B cell (primary cell): ENCODE data around the gene DENND1C. TPM values are rescaled to one million over a fixed set of nuclear protein-coding genes. Genes with fewer than 3 reads are reported as not detected.

Source experiments
- ATAC-seq: fragments of 200-7000 bp; cut with Tn5 transposase; one replicate; pipeline ENCODE4 v1.10.0; 2021; ENCODE audit warnings: low read depth, mild to moderate bottlenecking, moderate number of reproducible peaks, moderate library complexity
- CTCF ChIA-PET: fragments of 350-600 bp; sonication (Branson Sonifier 250); formaldehyde crosslinking; loops from one replicate; lab custom pipeline; 2021; ENCODE audit warnings: antibody characterized with exemption, inconsistent platforms; lab: Charles Lee
- POLR2A ChIA-PET: fragments of 350-600 bp; sonication (Branson Sonifier 250); formaldehyde crosslinking; loops from one replicate; lab custom pipeline; 2021; ENCODE audit warnings: antibody characterized with exemption; lab: Charles Lee
- DNase-seq: peaks from one replicate; pipeline ENCODE4 v3.0.0; 2013
- H2AFZ ChIP-seq: 2 replicates; pipeline ENCODE4 v1.6.1; 2012; ENCODE audit warnings: mild to moderate bottlenecking, low read depth, low read length; ENCODE audit not compliant: insufficient read depth, poor library complexity, severe bottlenecking
- H3K27ac ChIP-seq, 2 donors: 1 replicate in 1 of 2; 2 replicates in 1 of 2; pipeline ENCODE4 v1.5.1; 2012 to 2013; ENCODE audit warnings: low read length in 2 of 2, mild to moderate bottlenecking in 2 of 2, moderate library complexity in 1 of 2
- H3K27me3 ChIP-seq, 4 experiments: fragments of 200-600 bp in 1 of 4; sonication (generic) in 1 of 4; replicated peaks in 1 of 4; 1 replicate in 2 of 4; 2 replicates in 2 of 4; pipeline versions ENCODE4 v1.6.1 to v1.7.0; 2013 to 2016; ENCODE audit warnings: low read length in 3 of 4, mild to moderate bottlenecking in 2 of 4, mixed read lengths in 1 of 4, moderate library complexity in 1 of 4; ENCODE audit not compliant: insufficient read depth in 4 of 4, control insufficient read depth in 3 of 4; ENCODE audit errors: control extremely low read depth in 1 of 4
- H3K36me3 ChIP-seq, 2 experiments: replicated peaks in 1 of 2; 1 replicate in 1 of 2; 2 replicates in 1 of 2; pipeline versions ENCODE4 v1.6.1 to v1.7.1; 2013; ENCODE audit warnings: low read length in 1 of 2; ENCODE audit not compliant: insufficient read depth in 2 of 2, control insufficient read depth in 1 of 2; ENCODE audit errors: control extremely low read depth in 1 of 2, extremely low read depth in 1 of 2
- H3K4me1 ChIP-seq, 2 donors: fragments of 200-600 bp in 1 of 2; sonication (generic) in 1 of 2; 1 replicate in 1 of 2; 2 replicates in 1 of 2; pipeline versions ENCODE4 v1.5.1 to v1.6.1; 2013 to 2017; ENCODE audit warnings: low read length in 2 of 2; ENCODE audit not compliant: control insufficient read depth in 2 of 2, insufficient read depth in 2 of 2
- H3K4me2 ChIP-seq: replicated peaks from 2 replicates; pipeline ENCODE3; 2012; ENCODE audit warnings: mild to moderate bottlenecking, low read depth, low read length; ENCODE audit not compliant: poor library complexity, severe bottlenecking
- H3K4me3 ChIP-seq, 5 experiments: fragments of 200-600 bp in 1 of 5; sonication (generic) in 1 of 5; 1 replicate in 3 of 5; 2 replicates in 2 of 5; pipeline versions ENCODE4 v1.5.1 to v1.7.0; 2011 to 2016; ENCODE audit warnings: low read length in 4 of 5, mild to moderate bottlenecking in 4 of 5, low read depth in 2 of 5, control low read depth in 1 of 5, moderate library complexity in 1 of 5; ENCODE audit not compliant: insufficient read depth in 1 of 5; ENCODE audit errors: control extremely low read depth in 1 of 5, extremely low read depth in 1 of 5
- H3K79me2 ChIP-seq: fragments of 200-600 bp; sonication (generic); one replicate; pipeline ENCODE4 v1.6.0; 2016; ENCODE audit warnings: low read length; ENCODE audit not compliant: control insufficient read depth, insufficient read depth
- H3K9ac ChIP-seq: fragments of 200-600 bp; sonication (generic); 2 replicates; pipeline ENCODE4 v1.6.1; 2017; ENCODE audit warnings: mild to moderate bottlenecking, low read length, moderate library complexity
- H3K9me3 ChIP-seq, 3 donors: one replicate each; pipeline versions ENCODE4 v1.6.1 to v1.7.1; 2013; ENCODE audit warnings: low read length in 2 of 3; ENCODE audit not compliant: control insufficient read depth in 2 of 3, insufficient read depth in 1 of 3; ENCODE audit errors: control extremely low read depth in 1 of 3
- H4K20me1 ChIP-seq: 2 replicates; pipeline ENCODE4 v1.6.0; 2012; ENCODE audit warnings: mild to moderate bottlenecking, low read length; ENCODE audit not compliant: insufficient read depth, control insufficient read depth, poor library complexity, severe bottlenecking
- H3K27ac Mint-ChIP-seq: one replicate; pipeline ENCODE4 v1.8.0; 2021; ENCODE audit warnings: mixed read lengths
- H3K27me3 Mint-ChIP-seq: one replicate; pipeline ENCODE4 v1.8.0; 2021; ENCODE audit warnings: mixed read lengths
- H3K4me1 Mint-ChIP-seq: one replicate; pipeline ENCODE4 v1.8.0; 2021; ENCODE audit warnings: mixed read lengths
- H3K4me3 Mint-ChIP-seq: one replicate; pipeline ENCODE4 v1.8.0; 2021; ENCODE audit warnings: mixed read lengths
- H3K9me3 Mint-ChIP-seq: one replicate; pipeline ENCODE4 v1.8.0; 2022; ENCODE audit warnings: mixed read lengths; ENCODE audit not compliant: insufficient read depth
- EZH2 ChIP-seq: IDR thresholded peaks from 2 replicates; pipeline ENCODE4 v1.6.1; 2012; ENCODE audit warnings: borderline replicate concordance, low read depth, mild to moderate bottlenecking, moderate library complexity, low read length; ENCODE audit not compliant: insufficient read depth, poor library complexity, severe bottlenecking
- WGBS: methylation state at CpG from one replicate; pipeline ENCODE4 v1.1.5; 2013; ENCODE audit warnings: missing lambda C conversion rate; ENCODE audit not compliant: insufficient coverage; 5-methylcytosine and 5-hydroxymethylcytosine counted together
- intact Hi-C: fragments of 100-400 bp; cut with micrococcal nuclease; formaldehyde crosslinking; loops from one replicate; pipeline ENCODE4 v1.10.0; 2022
- polyA plus RNA-seq: library from polyadenylated mRNA; depleted of rRNA; stranded (reverse); fragments of >200 nt; gene quantifications from 2 replicates; pipeline ENCODE4 v1.2.3, GENCODE V29; 2012
- total RNA-seq, 2 donors: library from RNA; stranded (reverse); fragments of 120-200 nt in 1 of 2; gene quantifications; 1 replicate in 1 of 2; 2 replicates in 1 of 2; pipeline versions ENCODE4 v1.2.3 to v1.2.4, GENCODE V29; 2013 to 2022
- TF ChIP-seq, protein P1 (sequence below): fragments of 200-600 bp; IDR thresholded peaks from one replicate; pipeline ENCODE4 v1.8.0; 2022; ENCODE audit warnings: antibody characterized with exemption, mild to moderate bottlenecking

DENND1C gene
- total and polyA plus RNA-seq, 2 donors (not counting 1 experiment from before 2014, with no cell fraction given): 119 to 132 TPM

DNA sequence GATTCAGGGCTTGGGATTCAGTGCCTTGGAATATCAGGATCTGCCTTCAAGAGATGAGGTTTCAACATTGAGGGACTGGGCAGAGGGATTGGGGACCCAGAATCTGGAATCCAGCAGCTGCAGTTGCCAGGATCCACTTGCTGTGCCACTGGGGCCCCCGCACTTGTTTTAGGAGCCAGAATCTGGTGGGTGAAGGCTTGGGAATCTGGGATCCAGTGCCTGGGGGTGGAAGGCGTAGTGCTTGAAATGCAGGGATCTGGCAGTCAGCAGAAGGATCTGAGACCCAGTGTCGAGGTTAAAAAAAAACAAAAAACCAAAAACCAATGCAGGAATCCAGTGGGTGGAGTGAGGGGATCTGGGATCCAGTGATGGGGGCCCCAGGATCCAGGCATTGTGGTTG lies 40.7 kb downstream of the DENND1C start:
- H3K79me2 ChIP-seq: no peaks in the 10 kb centered on the region
- no peak overlapping the region for H3K4me3 ChIP-seq
- H3K9me3 ChIP-seq: peaks cover 0 to 6% (median 0%) of the 10 kb centered on the region in 3 donors
- H3K27ac ChIP-seq: no peak overlapping the region
- POLR2A ChIA-PET: interaction anchor here (0.6 kb wide), 1 partner anchor 30 kb away, joined by 6 read pairs; no protein-coding TSS in a partner anchor
- Mint-ChIP-seq H3K27ac (no peak overlapping the region), H3K4me1 (no peaks in the 10 kb centered on the region), H3K27me3 (no peaks in the 10 kb centered on the region), H3K9me3 (no peaks in the 10 kb centered on the region), H3K4me3 (no peak overlapping the region)
- H3K9ac ChIP-seq: no peak overlapping the region
- no peak overlapping the region for H2AFZ ChIP-seq
- H3K4me2 ChIP-seq: no peak overlapping the region
- no peaks in the 10 kb centered on the region for H3K27me3 ChIP-seq
- no peaks in the 10 kb centered on the region for H3K36me3 ChIP-seq
- 94% methylated on average over 3 of the region's 3 CpGs for WGBS
- intact Hi-C loops: no loop called here
- DNase-seq (no peak), ATAC-seq (no peak)
- no peaks in the 10 kb centered on the region for H4K20me1 ChIP-seq
- no peaks in the 10 kb centered on the region for H3K4me1 ChIP-seq
- TF ChIP-seq, protein P1, sequence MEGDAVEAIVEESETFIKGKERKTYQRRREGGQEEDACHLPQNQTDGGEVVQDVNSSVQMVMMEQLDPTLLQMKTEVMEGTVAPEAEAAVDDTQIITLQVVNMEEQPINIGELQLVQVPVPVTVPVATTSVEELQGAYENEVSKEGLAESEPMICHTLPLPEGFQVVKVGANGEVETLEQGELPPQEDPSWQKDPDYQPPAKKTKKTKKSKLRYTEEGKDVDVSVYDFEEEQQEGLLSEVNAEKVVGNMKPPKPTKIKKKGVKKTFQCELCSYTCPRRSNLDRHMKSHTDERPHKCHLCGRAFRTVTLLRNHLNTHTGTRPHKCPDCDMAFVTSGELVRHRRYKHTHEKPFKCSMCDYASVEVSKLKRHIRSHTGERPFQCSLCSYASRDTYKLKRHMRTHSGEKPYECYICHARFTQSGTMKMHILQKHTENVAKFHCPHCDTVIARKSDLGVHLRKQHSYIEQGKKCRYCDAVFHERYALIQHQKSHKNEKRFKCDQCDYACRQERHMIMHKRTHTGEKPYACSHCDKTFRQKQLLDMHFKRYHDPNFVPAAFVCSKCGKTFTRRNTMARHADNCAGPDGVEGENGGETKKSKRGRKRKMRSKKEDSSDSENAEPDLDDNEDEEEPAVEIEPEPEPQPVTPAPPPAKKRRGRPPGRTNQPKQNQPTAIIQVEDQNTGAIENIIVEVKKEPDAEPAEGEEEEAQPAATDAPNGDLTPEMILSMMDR: no peak
- no peak for TF ChIP-seq EZH2
- CTCF ChIA-PET: no interaction called here

DNA sequence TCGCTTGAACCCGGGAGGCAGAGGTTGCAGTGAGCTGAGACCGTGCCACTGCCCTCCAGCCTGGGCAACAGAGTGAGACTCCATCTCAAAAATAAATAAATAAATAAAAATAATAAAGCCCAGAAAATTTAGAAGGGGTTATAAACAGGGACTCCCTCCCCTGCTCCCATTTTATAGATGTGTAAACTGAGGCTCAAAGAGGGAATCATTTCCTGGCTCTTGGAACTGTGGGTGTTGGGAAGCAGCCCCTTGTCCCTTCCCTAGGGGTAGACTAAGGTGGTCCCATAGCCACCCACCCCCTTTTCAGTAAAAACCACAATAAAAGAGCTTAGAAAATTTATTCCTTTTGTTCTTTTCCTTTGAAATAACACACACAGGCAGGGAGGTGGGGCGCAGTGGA lies 41.8 kb downstream of the DENND1C start:
- H2AFZ ChIP-seq: no peak overlapping the region
- no peaks in the 10 kb centered on the region for H3K4me1 ChIP-seq
- H3K4me2 ChIP-seq: no peak overlapping the region
- DNase-seq (no peak), ATAC-seq (no peak)
- no peaks in the 10 kb centered on the region for H3K9me3 ChIP-seq
- H3K79me2 ChIP-seq: no peaks in the 10 kb centered on the region
- H3K4me3 ChIP-seq: no peak overlapping the region
- Mint-ChIP-seq H3K4me3 (no peak overlapping the region), H3K9me3 (no peaks in the 10 kb centered on the region), H3K27me3 (no peaks in the 10 kb centered on the region), H3K27ac (no peak overlapping the region), H3K4me1 (no peaks in the 10 kb centered on the region)
- H4K20me1 ChIP-seq: no peaks in the 10 kb centered on the region
- intact Hi-C loops: no loop called here
- H3K36me3 ChIP-seq: no peaks in the 10 kb centered on the region
- no peak overlapping the region for H3K9ac ChIP-seq
- POLR2A ChIA-PET: no interaction called here
- CTCF ChIA-PET: no interaction called here
- TF ChIP-seq EZH2: no peak
- TF ChIP-seq, protein P1: no peak
- no peaks in the 10 kb centered on the region for H3K27me3 ChIP-seq
- WGBS: no CpG with 5 or more reads among the region's 4 CpGs
- H3K27ac ChIP-seq: no peak overlapping the region
